ENCODE results near the gene MEX3C.

GRCh38 chr18:51229328-51229727 is 31.8 kb upstream of the MEX3C start:
- TF ChIP-seq CTCF (IDR thresholded peaks at IDR 0.05) (no peak), POLR2A (IDR thresholded peaks at IDR 0.05) (no peak)
